HepG2 (cell line): ENCODE data around the gene WBP1. TPM values are rescaled to one million over a fixed set of nuclear protein-coding genes. Genes with fewer than 3 reads are reported as not detected.
A peak's percentile ranks its signal among the peaks of the same experiment; 100 is the strongest.

Source experiments
- ARNT2 ChIP-seq: sonication (generic); formaldehyde crosslinking; IDR thresholded peaks from 2 replicates; pipeline ENCODE4 v1.8.0; 2022; ENCODE audit warnings: mild to moderate bottlenecking, low read depth, missing genetic modification reagents, moderate library complexity
- E2F5 ChIP-seq: sonication (generic); formaldehyde crosslinking; conservative IDR thresholded peaks from 2 replicates; pipeline ENCODE4 v1.4.0; 2020; ENCODE audit warnings: missing genetic modification reagents
- ELF1 ChIP-seq: sonication (generic); formaldehyde crosslinking; IDR thresholded peaks from 2 replicates; pipeline ENCODE4 v1.4.0; 2020; ENCODE audit warnings: missing genetic modification reagents
- HDAC1 ChIP-seq: sonication (generic); formaldehyde crosslinking; IDR thresholded peaks from 2 replicates; pipeline ENCODE4 v1.5.1; 2020; ENCODE audit warnings: mild to moderate bottlenecking, missing genetic modification reagents
- HMG20A ChIP-seq: IDR thresholded peaks from 2 replicates; pipeline ENCODE4 v1.6.1; 2016; ENCODE audit warnings: borderline replicate concordance
- IRF2 ChIP-seq: IDR thresholded peaks from 2 replicates; pipeline ENCODE4 v1.6.1; 2018; ENCODE audit warnings: missing genetic modification reagents, missing compliant biosample characterization
- KLF12 ChIP-seq: sonication (generic); formaldehyde crosslinking; IDR thresholded peaks from 2 replicates; pipeline ENCODE4 v1.4.0; 2020; ENCODE audit warnings: missing genetic modification reagents, borderline replicate concordance
- KMT2B ChIP-seq: IDR thresholded peaks from 2 replicates; pipeline ENCODE4 v1.6.1; 2016; ENCODE audit warnings: missing genetic modification reagents, missing compliant biosample characterization
- SRSF9 ChIP-seq: fragments of 200-400 bp; formaldehyde crosslinking; IDR thresholded peaks from 2 replicates; pipeline ENCODE4 v1.6.1; 2018; ENCODE audit warnings: borderline replicate concordance, mild to moderate bottlenecking, low read depth, low read length; ENCODE audit not compliant: insufficient read depth, poor library complexity, severe bottlenecking
- TMF1 ChIP-seq: sonication (generic); formaldehyde crosslinking; IDR thresholded peaks from 2 replicates; pipeline ENCODE4 v1.8.1; 2022; ENCODE audit warnings: low read depth, missing genetic modification reagents
- ZBTB39 ChIP-seq: sonication (generic); formaldehyde crosslinking; IDR thresholded peaks from 2 replicates; pipeline ENCODE4 v1.5.0; 2020; ENCODE audit warnings: missing genetic modification reagents
- ZBTB42 ChIP-seq: sonication (generic); formaldehyde crosslinking; IDR thresholded peaks from 2 replicates; pipeline ENCODE4 v1.5.0; 2020; ENCODE audit warnings: mild to moderate bottlenecking, missing genetic modification reagents
- ZNF282 ChIP-seq: fragments of 450-650 bp; IDR thresholded peaks from 2 replicates; pipeline ENCODE4 v1.6.1; 2018; ENCODE audit not compliant: partially characterized antibody
- ZNF296 ChIP-seq: sonication (generic); formaldehyde crosslinking; conservative IDR thresholded peaks from 2 replicates; pipeline ENCODE4 v1.5.0; 2020; ENCODE audit warnings: mild to moderate bottlenecking, missing genetic modification reagents
- ZNF629 ChIP-seq: sonication (generic); formaldehyde crosslinking; conservative IDR thresholded peaks from 2 replicates; pipeline ENCODE4 v1.5.0; 2020; ENCODE audit warnings: missing genetic modification reagents
- ZNF724P ChIP-seq: sonication (generic); formaldehyde crosslinking; IDR thresholded peaks from 2 replicates; pipeline ENCODE4 v1.8.0; 2022; ENCODE audit warnings: missing genetic modification reagents, borderline replicate concordance
- ZNF782 ChIP-seq: sonication (generic); formaldehyde crosslinking; IDR thresholded peaks from 2 replicates; pipeline ENCODE4 v1.4.0; 2020; ENCODE audit warnings: missing genetic modification reagents, mild to moderate bottlenecking, borderline replicate concordance
- ZSCAN9 ChIP-seq: IDR thresholded peaks from 2 replicates; pipeline ENCODE4 v1.6.1; 2016; ENCODE audit warnings: borderline replicate concordance
- polyA plus RNA-seq, 8 experiments: library from polyadenylated mRNA; depleted of rRNA in 3 of 8; stranded (reverse) in 7 of 8; unstranded in 1 of 8; fragments of >200 nt; fragmentation: Illumina TruSeq in 4 of 8; extraction: Trizol in 4 of 8; gene quantifications; 2 replicates each; pipeline versions ENCODE4 v1.2.1 to v1.2.3, GENCODE V29; 2011 to 2016; ENCODE audit warnings: low read depth in 4 of 8, missing spikeins in 1 of 8, mixed read lengths in 1 of 8; ENCODE audit not compliant: insufficient read depth in 1 of 8
- total RNA-seq, 5 experiments: library from RNA; depleted of rRNA; stranded (reverse); fragments of >200 nt; fragmentation: Illumina TruSeq; extraction: Trizol; gene quantifications; 2 replicates each; pipeline ENCODE4 v1.2.3, GENCODE V29; 2016; ENCODE audit warnings: low read depth in 1 of 5
- TF ChIP-seq, protein P1 (sequence below): sonication (generic); formaldehyde crosslinking; IDR thresholded peaks from 2 replicates; pipeline ENCODE4 v1.8.0; 2022; ENCODE audit warnings: missing genetic modification reagents, mild to moderate bottlenecking, inconsistent platforms, borderline replicate concordance

The WBP1 gene
- total and polyA plus RNA-seq, 2 of the 13 experiments (the other 11 are each of a cell fraction or from before 2014, with no cell fraction given): 38.8 to 85.7 TPM

DNA sequence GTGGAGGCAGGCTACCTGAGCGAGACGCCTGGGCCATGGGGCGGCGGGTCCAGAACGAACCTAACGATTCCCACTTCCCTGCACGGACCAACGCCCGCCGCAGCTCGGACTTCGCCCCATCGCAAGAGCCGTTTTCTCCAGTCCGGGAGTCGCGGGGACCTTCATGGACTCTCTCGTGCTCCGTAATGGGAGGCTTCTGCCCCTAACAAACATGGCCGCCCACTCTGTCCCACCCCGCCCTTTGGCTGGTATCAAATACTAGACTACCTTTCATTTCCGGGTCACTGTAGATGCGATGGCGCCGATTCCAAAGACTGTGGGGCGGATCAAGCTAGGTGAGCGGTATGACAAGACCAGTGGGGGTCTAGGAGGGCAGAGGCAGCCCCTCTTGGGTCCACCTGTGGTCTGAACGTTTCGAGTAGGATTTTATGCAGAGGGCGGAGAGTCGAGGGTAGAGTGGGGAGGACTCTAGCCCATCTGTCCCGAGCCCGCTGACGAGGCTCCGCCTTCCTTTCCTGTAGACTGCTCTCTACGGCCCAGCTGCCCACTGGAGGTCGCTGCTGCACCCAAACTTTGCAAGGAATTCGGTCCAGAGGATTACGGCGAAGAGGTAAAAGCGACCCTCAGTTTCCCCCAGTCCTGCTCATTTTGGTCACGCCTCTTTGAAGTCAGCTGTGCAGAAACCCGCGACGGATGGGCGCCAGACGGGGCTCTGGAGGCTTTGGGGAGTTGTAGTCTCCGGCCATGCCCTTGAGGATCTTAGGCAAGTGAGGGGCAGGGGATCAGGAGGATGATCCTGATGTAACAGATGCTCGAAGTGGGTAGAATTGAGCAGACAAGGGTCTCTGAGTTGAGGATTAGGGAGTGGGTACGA, 24.8 kb downstream of the WBP1 start, which contains the start of the genes CCDC142 and TTC31 (continued):
- TF ChIP-seq SRSF9 (no peak), HDAC1 (CRISPR knock-in tag) (peak; percentile 96), KMT2B (CRISPR knock-in tag) (peak; percentile 88), E2F5 (no peak), ARNT2 (peak; percentile 51; the same call in 1 of the 2 replicates), ZNF782 (CRISPR knock-in tag) (no peak), KLF12 (CRISPR knock-in tag) (peak; percentile 96), IRF2 (peak; percentile 88), HMG20A (CRISPR knock-in tag) (0 out of 2 replicates have a peak, but pooled peaks have one; percentile 6), ZNF296 (no peak), ZBTB39 (CRISPR knock-in tag) (peak; percentile 88; the same call in 1 of the 2 replicates), ZNF629 (CRISPR knock-in tag) (peak; percentile 72; the same call in 1 of the 2 replicates), TMF1 (CRISPR knock-in tag) (no peak; the same call in none of the 2 replicates), ELF1 (CRISPR knock-in tag) (peak; percentile 90), ZSCAN9 (CRISPR knock-in tag) (no peak; the same call in 1 of the 2 replicates), ZBTB42 (CRISPR knock-in tag) (peak; percentile 87; the same call in 1 of the 2 replicates), ZNF282 (no peak), ZNF724P (peak; percentile 51)
- TF ChIP-seq, protein P1, sequence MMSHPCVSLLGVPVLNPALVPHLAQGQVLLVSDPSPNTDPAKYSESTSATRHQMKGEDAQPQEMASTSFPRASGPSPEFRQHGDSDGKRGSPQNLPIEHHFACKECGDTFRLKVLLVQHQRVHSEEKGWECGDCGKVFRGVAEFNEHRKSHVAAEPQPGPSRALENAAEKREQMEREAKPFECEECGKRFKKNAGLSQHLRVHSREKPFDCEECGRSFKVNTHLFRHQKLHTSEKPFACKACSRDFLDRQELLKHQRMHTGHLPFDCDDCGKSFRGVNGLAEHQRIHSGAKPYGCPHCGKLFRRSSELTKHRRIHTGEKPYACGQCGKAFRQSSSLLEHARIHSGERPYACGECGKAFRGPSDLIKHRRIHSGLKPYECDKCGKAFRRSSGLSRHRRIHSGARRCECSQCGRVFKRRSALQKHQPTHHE (CRISPR knock-in tag): 0 out of 2 replicates have a peak, but pooled peaks have one; percentile 21
